GM21786 (cell line): ENCODE results near the gene HNRNPU.
A peak's percentile ranks its signal among the peaks of the same experiment; 100 is the strongest.
"Not testable (repeated sequence)": the region's sequence is repeated elsewhere in the genome, so short reads cannot be mapped to it uniquely, and the experiment has no call there.

Experiments
- ATAC-seq: cut with Tn5 transposase; IDR thresholded peaks from one replicate; pipeline ENCODE4 v1.9.1; 2021; ENCODE audit not compliant: unreplicated experiment

Gene HNRNPU

GRCh38 chr1:244843148-244843978 lies 21.0 kb downstream of the HNRNPU start:
- no peak for ATAC-seq

DNA sequence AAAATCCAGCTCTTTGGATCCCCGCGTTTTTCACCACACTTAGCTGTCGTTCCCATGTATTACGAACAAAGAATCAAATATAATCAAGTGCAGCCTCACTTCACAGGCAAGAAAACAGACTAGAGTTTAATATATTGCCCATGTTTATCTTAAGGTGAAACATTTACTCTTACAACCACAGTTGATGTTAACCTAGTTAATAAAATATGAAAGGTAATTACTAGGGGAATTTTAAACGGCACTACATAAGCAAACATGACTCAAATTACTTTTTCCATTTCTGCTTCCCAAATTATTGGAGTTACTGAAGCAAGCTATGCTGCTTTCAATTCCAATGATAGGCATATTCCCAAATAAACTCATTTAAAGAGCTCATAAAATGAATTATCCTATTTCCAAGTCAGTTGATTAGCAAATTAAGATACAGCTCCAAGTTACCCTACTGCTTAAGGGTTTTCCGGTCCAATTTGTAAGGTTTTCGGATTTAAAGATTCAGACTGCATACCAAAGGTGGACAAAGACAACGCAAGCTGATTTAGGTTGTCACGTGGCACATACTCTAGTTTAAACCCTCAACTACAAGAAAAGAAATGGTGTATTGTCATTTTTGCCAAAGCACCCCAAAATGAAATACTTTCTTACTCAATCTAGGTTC lies 22.9 kb downstream of the HNRNPU start:
- no peak for ATAC-seq

DNA sequence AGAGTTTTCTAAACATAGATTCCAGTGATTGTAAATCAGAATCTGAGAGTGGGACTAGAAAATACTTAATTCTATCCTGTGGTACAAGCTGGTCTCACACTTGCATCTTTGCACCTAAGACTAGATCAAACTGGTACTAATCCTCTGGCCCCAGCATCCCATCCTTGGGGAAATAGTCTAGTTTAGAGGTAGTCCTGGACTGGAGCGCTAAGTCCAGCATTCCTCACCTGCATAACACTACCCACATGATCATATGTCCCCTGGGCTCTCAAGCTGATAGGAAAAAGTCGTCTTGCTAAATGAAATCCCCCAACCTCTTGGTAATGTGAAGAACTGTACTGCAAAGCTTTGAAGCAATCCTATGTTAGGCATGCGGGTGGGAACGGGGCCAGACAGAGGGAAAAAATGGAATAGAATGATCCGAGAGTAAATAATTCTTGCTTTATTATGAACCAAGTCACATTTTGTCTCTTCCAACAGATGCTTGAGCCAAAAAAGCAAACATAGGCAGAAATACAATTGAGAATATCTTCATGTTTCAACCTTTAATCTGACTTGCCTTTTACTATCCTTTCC lies 24.0 kb downstream of the HNRNPU start:
- ATAC-seq, result no peak

DNA sequence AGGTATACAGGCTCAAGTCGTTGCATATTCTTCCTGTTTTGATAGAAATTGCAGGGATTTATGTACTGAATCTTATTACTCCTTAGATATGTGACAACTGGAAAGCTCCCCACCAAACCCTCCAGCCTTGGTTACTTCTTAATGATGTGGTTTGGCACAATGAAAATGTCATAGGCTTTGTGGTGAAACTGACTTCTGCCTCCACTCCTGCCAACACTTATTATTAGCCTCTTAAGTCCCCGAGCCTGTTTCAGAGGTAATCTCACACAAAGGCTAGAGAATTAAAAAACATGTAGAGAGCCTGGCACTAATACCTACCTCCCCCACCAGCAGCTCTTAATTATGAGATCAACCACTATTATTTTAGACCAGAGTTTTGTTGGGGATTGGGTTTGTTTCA lies 24.7 kb downstream of the HNRNPU start:
- ATAC-seq, result no peak

DNA sequence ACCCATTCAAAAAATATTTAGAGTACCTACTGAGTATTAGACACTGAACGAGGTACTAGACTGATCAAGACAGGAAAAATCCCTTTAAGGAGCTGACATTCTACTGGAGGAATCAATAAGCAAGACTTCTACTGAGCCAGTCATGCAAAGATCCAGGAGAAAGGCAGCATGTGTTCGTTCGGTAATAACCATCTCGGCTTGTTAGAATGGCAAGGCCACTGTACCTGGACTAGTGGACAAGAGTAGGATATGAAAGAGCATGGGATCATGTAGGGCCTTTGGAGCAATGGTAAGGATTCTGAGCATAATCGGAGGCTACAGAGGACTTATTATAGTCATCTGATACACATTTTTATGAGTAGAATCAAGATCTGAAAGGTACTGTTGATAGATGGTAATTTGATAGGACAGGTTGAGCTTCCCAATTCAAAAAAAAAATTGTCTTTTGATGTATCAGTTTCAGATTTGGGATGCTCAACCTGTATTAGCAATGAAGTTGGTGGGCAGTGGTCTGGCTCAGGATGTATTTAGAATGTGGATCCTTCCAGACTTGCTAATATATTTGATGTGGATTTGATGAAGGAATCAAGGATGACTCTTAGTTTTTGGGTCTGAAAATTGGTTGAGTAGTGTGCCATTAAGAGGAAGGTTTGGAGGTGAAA lies 26.6 kb downstream of the HNRNPU start:
- ATAC-seq, result no peak

DNA sequence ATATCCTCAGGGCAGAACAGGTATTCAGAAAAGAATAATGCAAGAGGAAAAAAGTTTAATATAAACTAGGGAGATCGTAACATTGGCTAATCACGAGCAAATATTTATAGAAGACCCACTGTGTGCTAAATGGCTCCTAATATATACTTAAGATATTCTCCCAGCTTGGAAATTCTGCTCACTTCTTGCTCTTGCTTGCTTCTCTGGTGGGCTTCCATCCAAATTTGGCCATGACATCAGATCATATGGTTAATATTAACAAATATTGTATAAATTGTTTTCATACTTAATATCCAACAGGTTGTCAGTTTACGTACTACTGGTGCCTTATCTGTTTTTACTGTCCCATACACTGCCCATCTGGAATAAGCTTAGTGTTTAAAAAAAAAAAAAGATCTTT lies 27.8 kb downstream of the HNRNPU start:
- ATAC-seq, result no peak

DNA sequence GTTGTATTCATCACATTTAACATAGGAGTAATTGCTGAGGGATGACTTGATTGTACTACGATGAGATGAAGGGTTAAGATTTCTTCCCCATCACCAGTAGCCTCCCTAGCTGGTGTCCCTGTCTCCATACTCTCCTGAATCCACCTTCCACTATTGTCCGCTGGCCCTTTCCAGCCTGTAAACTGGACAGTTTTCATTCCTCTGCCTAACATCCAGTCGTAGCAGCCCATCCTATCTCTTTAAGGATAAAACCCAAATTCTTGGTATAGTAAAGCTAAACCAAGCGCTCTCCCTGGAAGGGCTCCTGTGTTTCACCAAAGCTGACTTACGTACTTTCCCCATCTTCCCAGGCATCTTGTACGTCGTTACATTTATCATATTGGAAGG lies 28.2 kb downstream of the HNRNPU start:
- no peak for ATAC-seq

DNA sequence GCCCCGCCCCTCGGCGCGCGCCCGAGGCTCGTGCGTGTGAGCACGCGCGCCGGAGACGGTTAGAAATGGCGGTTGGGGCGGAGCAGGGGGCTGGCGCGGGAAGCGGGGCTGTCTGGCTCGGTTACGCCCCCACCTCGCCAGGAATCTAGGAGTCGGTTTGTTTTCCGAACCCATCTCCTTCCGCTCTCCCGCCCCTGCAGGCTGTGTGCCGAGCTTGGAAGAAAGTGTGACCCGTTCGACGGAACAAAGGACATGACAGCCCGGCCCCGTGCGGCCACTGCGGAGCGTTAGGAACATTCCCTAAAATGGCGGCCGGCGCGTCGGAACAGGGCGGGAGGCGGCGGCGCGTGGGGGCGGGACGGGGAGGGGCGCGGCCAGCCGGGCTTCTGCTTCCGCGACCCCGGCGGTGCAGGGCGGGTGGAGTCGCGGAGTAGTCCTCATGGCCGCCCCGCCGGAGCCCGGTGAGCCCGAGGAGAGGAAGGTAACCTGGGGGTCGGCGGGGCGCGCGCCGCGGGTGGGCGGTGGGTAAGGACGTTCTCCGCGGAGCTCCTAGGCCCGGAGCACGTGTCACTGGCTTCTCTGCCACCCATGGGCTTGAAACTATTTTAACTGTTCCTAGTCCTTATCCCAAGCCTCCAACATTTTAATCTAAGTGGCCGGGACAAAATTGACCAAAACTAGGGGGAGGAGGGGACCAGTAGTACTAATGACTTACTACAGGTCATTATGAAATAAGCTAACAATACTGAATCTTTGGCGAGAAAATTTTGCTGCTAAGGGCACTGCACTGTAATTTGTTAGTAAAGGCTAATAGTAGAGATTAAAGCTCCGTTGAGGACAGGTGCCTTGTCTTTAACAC lies 28.8 kb downstream of the HNRNPU start, which contains the start of gene COX20:
Gene COX20, plus strand, starts transcription at position 383 of the 859 bp plus-strand sequence. Its CDS starts 57 bp downstream, at position 440.
- peak; percentile 52 for ATAC-seq

- peak; percentile 70 for ATAC-seq
Observed at GRCh38 chr1:244834543-244835275, 29.6 kb downstream of the HNRNPU start.

DNA sequence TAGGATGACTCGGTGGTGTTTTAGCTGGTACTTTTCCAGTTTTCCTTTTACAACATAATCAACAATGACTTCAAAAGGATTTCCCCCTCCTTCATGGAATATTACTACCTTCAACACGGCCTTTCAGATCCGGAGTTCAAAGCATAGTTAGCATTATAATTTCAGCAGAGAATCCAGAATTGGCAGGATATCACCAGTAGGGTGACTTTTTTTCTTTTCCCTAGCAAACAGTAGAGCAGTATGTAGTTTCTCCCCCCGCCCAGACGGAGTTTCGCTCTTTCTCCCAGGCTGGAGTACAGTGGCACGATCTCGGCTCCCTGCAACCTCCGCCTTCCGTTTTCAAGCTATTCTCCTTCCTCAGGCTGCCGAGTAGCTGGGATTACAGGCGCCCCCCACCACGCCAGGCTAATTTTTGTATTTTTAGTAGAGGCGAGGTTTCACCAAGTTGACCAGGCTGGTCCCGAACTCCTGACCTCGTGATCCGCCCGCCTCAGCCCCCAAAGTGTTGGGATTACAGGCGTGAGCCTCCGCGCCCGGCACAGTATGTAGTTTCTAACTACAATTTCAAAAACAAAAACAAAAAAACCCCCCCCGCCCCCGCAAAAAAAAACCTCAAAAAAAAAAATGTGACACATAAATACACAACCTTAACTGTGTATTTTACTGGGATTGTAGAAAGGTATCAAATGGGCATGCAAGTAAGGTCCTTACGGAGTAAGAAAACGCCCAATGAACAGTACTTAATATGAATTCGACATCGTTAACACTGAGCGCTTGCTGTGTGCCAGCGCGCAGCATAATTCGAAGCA lies 30.4 kb downstream of the HNRNPU start:
- ATAC-seq, result no peak

DNA sequence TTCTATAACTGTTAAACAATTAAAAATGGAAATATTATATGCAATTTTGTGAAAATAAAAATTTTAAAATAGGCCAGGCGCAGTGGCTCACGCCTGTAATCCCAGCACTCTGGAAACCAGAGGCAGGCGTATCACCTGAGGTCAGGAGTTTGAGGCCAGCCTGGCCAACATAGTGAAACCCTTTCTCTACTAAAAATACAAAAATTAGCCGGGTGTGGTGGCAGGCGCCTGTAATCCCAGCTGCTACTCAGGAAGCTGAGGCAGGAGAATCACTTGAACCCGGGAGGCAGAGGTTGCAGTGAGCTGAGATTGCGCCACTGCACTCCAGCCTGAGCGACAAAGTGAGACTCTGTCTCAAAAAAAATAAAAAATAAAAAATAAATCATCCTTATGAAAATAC lies 31.1 kb downstream of the HNRNPU start:
- not testable (repeated sequence) for ATAC-seq

GRCh38 chr1:244830639-244831038 lies 33.7 kb downstream of the HNRNPU start:
- no peak for ATAC-seq

DNA sequence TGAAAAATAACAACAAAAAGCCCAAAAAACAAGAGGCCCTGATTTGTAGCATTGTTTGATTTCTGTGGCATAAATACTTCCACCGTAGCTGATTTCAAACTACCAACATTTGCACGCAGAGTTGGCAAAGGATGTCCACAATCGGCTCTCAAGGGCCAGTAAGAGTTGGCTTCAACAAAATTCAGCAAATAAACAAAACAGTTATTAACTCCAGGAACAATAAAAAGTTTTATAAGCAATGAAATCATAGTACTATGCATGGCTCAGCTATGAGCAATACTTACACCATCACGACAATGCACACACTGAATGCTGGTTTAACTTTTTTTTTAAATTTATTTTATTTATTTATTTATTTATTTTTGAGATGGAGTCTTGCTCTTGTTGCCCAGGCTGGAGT lies 37.6 kb downstream of the HNRNPU start:
- no peak for ATAC-seq

- no peak for ATAC-seq
Observed at GRCh38 chr1:244822878-244823277, 41.5 kb downstream of the HNRNPU start.

GRCh38 chr1:244821134-244821533 lies 43.2 kb downstream of the HNRNPU start:
- no peak for ATAC-seq

DNA sequence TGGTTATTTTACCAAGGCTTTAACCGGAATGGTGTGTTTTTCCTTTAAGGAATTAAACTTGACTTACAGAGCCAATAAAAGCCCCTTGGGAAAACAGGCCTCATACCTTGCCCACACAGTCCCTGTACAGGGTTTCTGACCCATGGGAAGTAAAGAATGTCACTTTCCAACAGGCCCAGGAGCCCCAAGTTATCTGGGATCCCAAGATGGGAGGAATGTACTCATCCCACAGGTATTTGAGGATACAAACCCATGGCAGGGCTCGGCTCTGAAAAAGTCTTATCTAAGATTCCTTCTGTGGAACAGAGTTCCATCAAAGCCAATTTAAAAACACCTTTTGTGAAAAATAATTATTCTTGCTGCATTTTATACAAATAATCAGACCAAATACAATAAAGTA lies 44.2 kb downstream of the HNRNPU start:
- ATAC-seq, result no peak

- ATAC-seq, result no peak
Observed at GRCh38 chr1:244817415-244817894, 46.9 kb downstream of the HNRNPU start.

- no peak for ATAC-seq
Observed at GRCh38 chr1:244815600-244816099, 48.7 kb downstream of the HNRNPU start.

DNA sequence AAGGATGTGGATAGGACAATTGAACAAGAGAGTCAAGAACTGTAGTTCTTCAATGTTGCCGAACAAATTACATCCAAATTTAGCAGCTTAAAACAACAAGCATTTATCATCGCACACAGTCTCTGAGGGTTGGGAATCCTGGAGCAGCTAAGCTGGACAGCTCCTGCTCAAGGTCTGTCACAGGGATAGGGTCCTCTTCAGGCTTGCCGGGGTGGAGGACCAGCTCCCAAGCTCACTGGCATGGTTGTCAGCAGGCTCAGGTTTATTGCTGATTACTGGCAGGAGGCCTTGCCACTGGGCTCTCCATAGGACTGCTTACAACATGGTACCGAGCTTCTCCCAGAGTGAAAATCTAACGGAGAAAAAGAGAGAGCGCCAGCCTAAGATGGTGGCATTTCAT lies 51.0 kb downstream of the HNRNPU start:
- ATAC-seq, result no peak
